Urinary bladder (tissue), 4 donors: ENCODE measurements around the gene KRTAP4-6. TPM values are rescaled to one million over a fixed set of nuclear protein-coding genes. Genes with fewer than 3 reads are reported as not detected.
"Not testable (repeated sequence)": the region's sequence is repeated elsewhere in the genome, so short reads cannot be mapped to it uniquely, and the experiment has no call there.

Experiments used
- DNase-seq: peaks from one replicate; pipeline ENCODE4 v3.0.0-alpha.2; 2015; ENCODE audit errors: extremely low spot score
- H3K27ac ChIP-seq: one replicate; pipeline ENCODE4 v1.5.1; 2013; ENCODE audit warnings: low read depth, mild to moderate bottlenecking, moderate library complexity
- H3K36me3 ChIP-seq: one replicate; pipeline ENCODE4 v1.6.1; 2013; ENCODE audit warnings: mild to moderate bottlenecking, moderate library complexity; ENCODE audit not compliant: insufficient read depth
- H3K4me1 ChIP-seq: one replicate; pipeline ENCODE4 v1.6.1; 2013; ENCODE audit warnings: mild to moderate bottlenecking, moderate library complexity; ENCODE audit not compliant: insufficient read depth
- H3K4me3 ChIP-seq: one replicate; pipeline ENCODE4 v1.5.1; 2013; ENCODE audit warnings: low read depth, low read length
- WGBS: extraction: QIAGEN DNeasy Blood & Tissue Kit; methylation state at CpG from one replicate; pipeline ENCODE4 v1.1.7; 2013; 5-methylcytosine and 5-hydroxymethylcytosine counted together
- polyA plus RNA-seq: library from polyadenylated mRNA; stranded (reverse); fragments of 200-250 nt; gene quantifications from one replicate; pipeline ENCODE4 v1.2.3, GENCODE V29; 2013
- total RNA-seq: library from RNA; depleted of rRNA; stranded (reverse); fragments of >200 nt; gene quantifications from one replicate; pipeline ENCODE4 v1.2.3, GENCODE V29; 2014
- donor health status: healthy with polysubstance abuse.
- donor health status: healthy.

Gene KRTAP4-6
- total and polyA plus RNA-seq, 2 donors: not detected

DNA sequence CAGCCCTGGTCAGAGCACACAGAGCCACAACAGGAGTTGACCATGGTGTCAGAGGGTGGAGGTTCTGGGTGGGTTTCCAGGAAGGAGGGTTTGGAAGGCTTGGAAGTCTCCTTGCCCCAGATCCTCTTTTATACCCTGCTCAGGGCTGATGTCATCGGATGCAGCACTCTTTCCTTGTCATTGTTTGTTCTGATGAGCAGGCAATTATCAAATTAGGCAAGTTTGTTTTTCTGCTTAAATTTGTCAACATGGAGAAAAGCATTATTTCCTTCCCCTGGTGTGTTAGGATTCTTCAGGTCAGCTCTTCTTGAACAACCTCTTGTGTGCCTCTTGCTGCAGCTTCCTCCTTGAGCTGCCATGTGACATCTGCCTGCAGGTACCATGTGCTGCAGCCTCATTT lies 20.3 kb upstream of the KRTAP4-6 start, which contains the start of gene KRTAP4-4:
Gene KRTAP4-4 (minus strand): TSS at position 101 of the 400 bp plus-strand sequence. CDS start 57 bp downstream, at position 44.
- WGBS: 88% methylated on average over 1 of the region's 1 CpG
- Histone ChIP-seq H3K4me1 (no peaks in the 10 kb centered on the region), H3K4me3 (no peak within 1 kb of the TSS), H3K27ac (no peak within 1 kb of the TSS), H3K36me3 (no peaks in the 10 kb centered on the region)
- no peak for DNase-seq

DNA sequence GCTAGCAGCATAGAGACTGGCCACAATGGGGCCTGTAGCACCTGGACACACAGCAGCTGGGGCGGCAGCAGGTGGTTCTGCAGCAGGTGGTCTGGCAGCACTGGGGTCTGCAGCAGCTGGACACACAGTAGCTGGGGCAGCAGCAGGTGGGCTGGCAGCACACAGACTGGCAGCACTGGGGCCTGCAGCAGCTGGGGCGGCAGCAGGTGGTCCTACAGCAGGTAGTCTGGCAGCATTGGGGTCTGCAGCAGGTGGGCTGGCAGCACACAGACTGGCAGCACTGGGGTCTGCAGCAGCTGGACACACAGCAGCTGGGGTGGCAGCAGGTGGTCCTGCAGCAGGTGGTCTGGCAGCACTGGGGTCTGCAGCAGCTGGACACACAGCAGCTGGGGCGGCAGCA lies 19.8 kb upstream of the KRTAP4-6 start:
- not testable (repeated sequence) for H3K4me1 ChIP-seq, H3K4me3 ChIP-seq, DNase-seq, H3K27ac ChIP-seq, H3K36me3 ChIP-seq
- WGBS: 89% methylated on average over 3 of the region's 3 CpGs

GRCh38 chr17:41153856-41154255 lies 13.5 kb upstream of the KRTAP4-6 start:
- H3K36me3 ChIP-seq: no peaks in the 10 kb centered on the region
- no peak overlapping the region for H3K4me3 ChIP-seq
- H3K4me1 ChIP-seq: no peaks in the 10 kb centered on the region
- 3% methylated on average over 2 of the region's 2 CpGs for WGBS
- H3K27ac ChIP-seq: no peak overlapping the region
- DNase-seq: no peak

DNA sequence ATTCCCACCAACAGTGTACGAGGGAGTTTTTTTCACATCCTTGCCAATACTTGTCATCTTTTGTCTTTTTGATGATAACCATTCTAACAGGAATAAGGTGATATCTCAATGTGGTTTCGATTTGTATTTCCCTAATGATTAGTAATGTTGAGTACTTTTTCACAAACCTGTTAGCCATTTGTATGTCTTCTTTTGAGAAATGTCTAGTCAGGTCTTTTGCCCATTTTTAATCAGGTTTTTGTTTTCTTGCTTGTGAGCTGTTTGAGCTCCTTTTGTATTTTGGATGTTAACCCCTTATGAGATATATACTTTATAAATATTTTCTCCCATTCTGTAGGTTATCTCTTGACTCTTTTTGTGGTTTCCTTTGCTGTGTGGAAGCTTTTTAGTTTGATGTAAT lies 11.2 kb upstream of the KRTAP4-6 start:
- H3K27ac ChIP-seq: no peak overlapping the region
- 80% methylated on average over 2 of the region's 2 CpGs for WGBS
- no peak overlapping the region for H3K4me3 ChIP-seq

DNA sequence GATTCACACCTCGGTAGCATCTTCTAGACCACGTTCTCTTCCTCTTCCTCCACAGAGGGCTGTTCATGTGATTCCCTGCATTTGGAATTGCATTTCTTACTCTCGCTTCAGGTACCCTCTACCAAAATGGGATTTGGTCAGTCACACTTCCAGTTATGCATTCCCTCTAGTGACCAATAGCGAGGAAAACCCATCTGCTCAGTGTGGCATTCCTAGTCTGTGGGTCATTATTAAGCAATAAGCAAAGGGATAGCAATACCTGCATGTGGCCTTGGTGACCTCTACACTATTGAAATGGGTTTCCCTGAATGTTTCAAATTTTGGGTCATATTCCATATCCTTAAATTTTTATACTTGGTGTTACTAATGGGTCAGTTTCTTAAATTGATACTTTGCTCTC lies 9.7 kb upstream of the KRTAP4-6 start:
- DNase-seq: no peak
- no peak overlapping the region for H3K27ac ChIP-seq
- H3K4me1 ChIP-seq: no peaks in the 10 kb centered on the region
- H3K36me3 ChIP-seq: no peaks in the 10 kb centered on the region
- 79% methylated on average over 4 of the region's 4 CpGs for WGBS
- H3K4me3 ChIP-seq: no peak overlapping the region

More for the DNA sequence above, 11.2 kb upstream of the KRTAP4-6 start:
- no peak for DNase-seq
- Histone ChIP-seq H3K36me3 (no peaks in the 10 kb centered on the region), H3K4me1 (no peaks in the 10 kb centered on the region)

DNA sequence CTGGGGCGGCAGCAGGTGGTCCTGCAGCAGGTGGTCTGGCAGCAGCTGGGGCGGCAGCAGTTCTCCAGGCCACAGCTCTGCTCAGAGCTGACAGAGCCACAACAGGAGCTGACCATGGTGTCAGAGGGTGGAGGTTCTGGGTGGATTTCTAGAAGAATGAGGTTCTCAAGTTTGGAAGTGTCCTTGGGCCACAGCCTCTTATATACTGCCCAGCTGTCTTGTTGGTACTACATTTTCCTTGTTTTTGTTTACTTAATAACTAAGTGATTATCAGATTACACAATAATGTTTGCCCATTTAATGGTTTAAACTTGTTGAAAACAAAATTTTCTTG lies 9.3 kb upstream of the KRTAP4-6 start, which contains the start of gene KRTAP4-5:
Gene KRTAP4-5 (minus strand): TSS at position 174 of the 334 bp plus-strand sequence. CDS start 58 bp downstream, at position 116.
- no peak for DNase-seq
- Histone ChIP-seq H3K36me3 (no peaks in the 10 kb centered on the region), H3K27ac (no peak within 1 kb of the TSS), H3K4me1 (no peaks in the 10 kb centered on the region), H3K4me3 (no peak within 1 kb of the TSS)
- WGBS: 64% methylated on average over 2 of the region's 2 CpGs

DNA sequence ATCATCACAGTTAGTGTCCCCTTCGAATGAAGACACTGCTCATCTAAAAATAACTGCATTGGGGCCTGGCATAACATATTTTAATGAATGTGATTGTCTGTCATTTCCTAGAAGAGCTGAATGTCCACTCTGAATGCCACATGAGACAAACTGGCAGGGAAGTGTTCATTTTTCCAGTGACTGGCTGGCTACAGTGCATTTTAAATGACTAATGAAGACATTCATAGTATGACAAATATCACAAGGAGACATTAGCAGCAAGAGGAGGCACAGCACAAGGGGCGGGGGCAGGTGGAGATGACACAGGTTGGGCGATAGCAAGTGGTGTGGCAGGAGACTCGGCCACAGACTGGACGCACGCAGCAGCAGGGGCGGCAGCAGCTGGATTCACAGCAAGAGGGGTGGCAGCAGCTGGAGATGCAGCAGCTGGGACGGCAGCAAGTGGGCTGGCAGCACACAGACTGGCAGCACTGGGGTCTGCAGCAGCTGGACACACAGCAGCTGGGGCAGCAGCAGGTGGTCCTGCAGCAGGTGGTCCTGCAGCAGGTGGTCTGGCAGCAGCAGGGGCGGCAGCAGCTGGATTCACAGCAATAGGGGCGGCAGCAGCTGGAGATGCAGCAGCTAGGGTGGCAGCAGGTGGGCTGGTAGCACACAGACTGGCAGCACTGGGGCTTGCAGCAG lies 8.8 kb upstream of the KRTAP4-6 start:
- H3K4me1 ChIP-seq, H3K36me3 ChIP-seq, H3K4me3 ChIP-seq, DNase-seq, H3K27ac ChIP-seq: not testable (repeated sequence)
- WGBS: 77% methylated on average over 10 of the region's 10 CpGs

GRCh38 chr17:41147531-41148204 lies 7.3 kb upstream of the KRTAP4-6 start:
- 85% methylated on average over 2 of the region's 2 CpGs for WGBS
- no peak overlapping the region for H3K4me3 ChIP-seq
- no peaks in the 10 kb centered on the region for H3K36me3 ChIP-seq
- H3K4me1 ChIP-seq: no peaks in the 10 kb centered on the region
- no peak for DNase-seq
- H3K27ac ChIP-seq: no peak overlapping the region

- WGBS: 84% methylated on average over 2 of the region's 2 CpGs
- H3K4me1 ChIP-seq: no peaks in the 10 kb centered on the region
- no peak overlapping the region for H3K27ac ChIP-seq
- no peaks in the 10 kb centered on the region for H3K36me3 ChIP-seq
- H3K4me3 ChIP-seq: no peak overlapping the region
- no peak for DNase-seq
These were observed 4.9 kb upstream of the KRTAP4-6 start for GRCh38 chr17:41145261-41145660.

DNA sequence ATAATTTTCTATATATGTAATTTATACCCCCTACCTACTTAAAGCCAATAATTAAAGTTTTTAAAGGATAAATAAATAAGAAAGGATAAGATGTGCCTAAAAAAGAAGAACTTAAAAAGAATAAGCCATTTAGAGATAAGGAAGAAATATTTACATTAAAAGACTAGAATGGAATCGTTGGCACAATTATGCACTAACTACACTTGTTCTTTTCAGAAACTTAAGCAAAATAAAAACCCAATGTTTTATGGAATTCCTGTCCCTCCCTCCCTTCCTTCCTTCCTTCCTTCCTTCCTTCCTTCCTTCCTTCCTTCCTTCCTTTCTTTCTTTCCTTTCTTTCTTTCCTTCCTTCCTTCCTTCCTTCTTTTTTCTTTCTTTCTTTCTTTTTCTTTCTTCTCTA lies 4.5 kb upstream of the KRTAP4-6 start:
- no peak for DNase-seq
- 31% methylated on average over 1 of the region's 1 CpG for WGBS
- H3K36me3 ChIP-seq: no peaks in the 10 kb centered on the region
- H3K4me1 ChIP-seq: no peaks in the 10 kb centered on the region
- no peak overlapping the region for H3K4me3 ChIP-seq
- no peak overlapping the region for H3K27ac ChIP-seq

DNA sequence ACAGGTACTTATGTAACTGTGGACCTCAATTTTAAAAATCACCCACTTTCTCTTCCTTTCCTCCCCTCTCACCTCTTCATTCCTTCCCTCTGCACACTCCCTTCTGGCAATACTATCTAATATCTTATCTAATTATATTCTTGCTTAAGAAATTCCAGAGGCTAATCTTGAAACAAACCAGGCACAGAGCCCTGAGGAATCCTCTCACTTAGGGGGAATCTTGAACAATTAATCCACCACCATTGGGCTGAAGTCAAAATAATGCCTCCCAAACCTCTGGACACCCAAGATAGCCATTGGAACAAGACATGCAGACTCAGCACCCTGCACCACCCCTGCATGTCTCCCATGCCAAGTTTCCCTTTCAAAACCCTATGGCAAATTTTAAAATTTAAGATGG lies 1.0 kb upstream of the KRTAP4-6 start:
- no peaks in the 10 kb centered on the region for H3K4me1 ChIP-seq
- H3K4me3 ChIP-seq: no peak overlapping the region
- DNase-seq: no peak
- H3K36me3 ChIP-seq: no peaks in the 10 kb centered on the region
- H3K27ac ChIP-seq: no peak overlapping the region

- H3K4me3 ChIP-seq, H3K36me3 ChIP-seq, H3K27ac ChIP-seq, H3K4me1 ChIP-seq, DNase-seq: not testable (repeated sequence)
- 92% methylated on average over 12 of the region's 12 CpGs for WGBS
These were observed 479 bp downstream of the KRTAP4-6 start for GRCh38 chr17:41139865-41140264.

GRCh38 chr17:41133880-41134735 lies 6.2 kb downstream of the KRTAP4-6 start:
- WGBS: 23% methylated on average over 2 of the region's 2 CpGs
- no peak overlapping the region for H3K4me3 ChIP-seq
- H3K27ac ChIP-seq: no peak overlapping the region
- H3K36me3 ChIP-seq: no peaks in the 10 kb centered on the region
- DNase-seq: no peak
- H3K4me1 ChIP-seq: no peaks in the 10 kb centered on the region

DNA sequence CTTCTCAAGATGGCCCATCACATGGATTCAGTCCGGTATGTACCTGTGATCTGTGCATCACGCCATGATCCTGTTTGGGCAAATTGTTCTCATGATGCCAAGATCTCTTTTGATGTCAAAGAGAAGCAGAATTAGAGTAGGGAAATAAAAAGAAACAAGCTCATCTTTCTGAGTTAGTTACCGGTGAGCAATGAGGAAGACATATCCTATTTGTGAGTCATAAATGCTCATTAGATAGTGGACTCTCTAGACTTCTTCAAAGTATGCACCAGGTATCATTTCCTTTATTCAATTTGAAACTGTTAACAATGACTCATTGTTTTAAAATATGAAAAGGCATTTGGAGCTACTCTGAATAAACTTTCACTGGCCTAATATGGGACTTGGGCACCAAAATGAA lies 8.4 kb downstream of the KRTAP4-6 start:
- WGBS: 83% methylated on average over 3 of the region's 3 CpGs
- H3K4me3 ChIP-seq: no peak overlapping the region
- no peak for DNase-seq
- no peak overlapping the region for H3K27ac ChIP-seq
- no peaks in the 10 kb centered on the region for H3K4me1 ChIP-seq
- no peaks in the 10 kb centered on the region for H3K36me3 ChIP-seq
